GM19372 (cell line): Measurements from ENCODE around the gene MCM8.

Source experiments
- ATAC-seq: cut with Tn5 transposase; IDR thresholded peaks from one replicate; pipeline ENCODE4 v1.9.1; 2021; ENCODE audit warnings: mild to moderate bottlenecking, low read depth, moderate library complexity; ENCODE audit not compliant: unreplicated experiment

The MCM8 gene

GRCh38 chr20:6037082-6037481, 86.6 kb downstream of the MCM8 start:
- no peak for ATAC-seq

GRCh38 chr20:6038256-6038655, 87.8 kb downstream of the MCM8 start:
- ATAC-seq: no peak

DNA sequence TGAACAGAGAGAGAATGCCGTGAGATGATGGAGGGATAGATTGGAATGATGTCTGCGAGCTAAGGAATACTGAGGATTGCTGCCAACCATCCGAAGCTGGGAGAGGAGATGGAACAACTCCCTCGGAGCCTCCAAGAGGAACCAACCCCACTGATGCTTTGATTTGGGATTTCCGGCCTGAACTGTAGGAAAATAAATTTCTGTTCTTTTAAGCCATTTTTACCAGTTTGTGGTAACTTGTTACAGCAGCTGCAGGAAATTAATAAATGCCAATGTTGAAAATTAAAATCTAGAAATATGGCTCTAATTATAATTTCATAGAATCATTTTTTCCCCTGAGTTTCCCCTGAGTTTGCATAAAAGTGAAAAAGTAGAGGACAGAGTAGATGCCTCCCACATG, 89.3 kb downstream of the MCM8 start:
- no peak for ATAC-seq

GRCh38 chr20:6040540-6040939, 90.1 kb downstream of the MCM8 start:
- ATAC-seq: no peak

- ATAC-seq: no peak
These were observed 90.7 kb downstream of the MCM8 start for GRCh38 chr20:6040958-6041807.

- no peak for ATAC-seq
These were observed 91.4 kb downstream of the MCM8 start for GRCh38 chr20:6041808-6042265.

GRCh38 chr20:6044115-6044514, 93.7 kb downstream of the MCM8 start:
- no peak for ATAC-seq

- no peak for ATAC-seq
These were observed 95.1 kb downstream of the MCM8 start for GRCh38 chr20:6045566-6045965.

- no peak for ATAC-seq
These were observed 96.0 kb downstream of the MCM8 start for GRCh38 chr20:6046432-6046831.

- no peak for ATAC-seq
These were observed 97.9 kb downstream of the MCM8 start for GRCh38 chr20:6048391-6048790.
